ENCODE measurements around the gene MIER2.

The MIER2 gene

DNA sequence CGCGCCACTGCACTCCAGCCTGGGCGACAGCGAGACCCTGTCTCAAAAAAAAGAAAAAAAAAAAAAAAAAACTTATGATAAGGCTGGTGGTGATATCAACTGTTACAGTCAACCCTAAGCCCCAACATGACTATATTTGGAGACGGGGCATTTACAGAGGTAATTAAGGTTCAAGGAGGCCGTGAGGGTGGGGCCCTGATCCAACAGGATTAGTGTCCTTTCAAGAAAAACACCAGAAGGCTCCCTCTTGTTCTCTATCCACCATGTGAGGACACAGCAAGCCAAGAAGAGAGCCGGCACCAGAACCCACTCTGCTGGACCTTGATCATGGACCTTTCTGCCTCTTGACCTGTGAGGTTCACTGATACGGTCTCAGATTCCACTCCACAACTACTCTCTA is 14.1 kb downstream of the MIER2 start:
- DNase-seq (ENCODE audit: low spot score) = no peak

DNA sequence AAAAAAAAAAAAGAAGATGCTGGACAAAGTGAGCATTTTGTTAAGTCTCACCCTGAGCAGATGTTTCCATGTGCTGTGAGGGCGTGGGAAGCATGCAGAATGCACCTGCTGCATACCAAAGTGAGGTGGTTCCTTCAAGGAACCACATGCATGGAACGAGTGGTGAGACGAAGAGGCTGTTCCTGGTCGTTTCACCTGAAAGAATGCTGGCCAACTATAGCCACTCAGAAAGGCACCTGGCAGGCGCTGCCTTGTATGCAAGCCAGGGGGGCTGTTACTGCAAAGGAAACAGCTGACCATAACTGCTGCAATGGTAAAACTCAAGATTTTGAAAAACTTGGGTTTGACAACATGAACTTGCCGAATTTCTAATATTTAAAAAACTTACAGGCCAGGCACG is 14.7 kb downstream of the MIER2 start:
- DNase-seq (ENCODE audit: low spot score) = no peak

DNA sequence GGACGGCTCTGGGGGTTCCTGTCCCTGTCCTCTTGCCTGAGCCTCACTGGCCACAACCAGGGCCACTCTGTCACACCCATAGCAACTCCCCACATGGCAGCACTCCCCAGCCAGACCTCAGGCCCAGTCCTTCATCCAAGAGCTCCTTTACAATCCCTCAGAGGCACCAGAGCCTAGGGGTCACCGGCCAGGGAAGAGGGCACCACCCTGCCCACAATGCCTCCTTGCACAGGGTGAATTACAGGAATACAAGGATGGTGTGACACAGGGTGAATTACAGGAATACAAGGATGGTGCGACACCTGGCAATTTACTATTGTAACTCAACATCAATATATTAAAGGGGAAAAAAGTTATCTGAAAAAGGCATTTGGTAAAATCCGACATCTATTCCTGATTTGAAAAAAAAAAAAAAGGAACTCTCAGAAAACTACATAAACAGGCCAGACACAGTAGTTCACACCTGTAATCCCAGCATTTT is 16.5 kb downstream of the MIER2 start:
- no peak for DNase-seq (ENCODE audit: low spot score)

DNA sequence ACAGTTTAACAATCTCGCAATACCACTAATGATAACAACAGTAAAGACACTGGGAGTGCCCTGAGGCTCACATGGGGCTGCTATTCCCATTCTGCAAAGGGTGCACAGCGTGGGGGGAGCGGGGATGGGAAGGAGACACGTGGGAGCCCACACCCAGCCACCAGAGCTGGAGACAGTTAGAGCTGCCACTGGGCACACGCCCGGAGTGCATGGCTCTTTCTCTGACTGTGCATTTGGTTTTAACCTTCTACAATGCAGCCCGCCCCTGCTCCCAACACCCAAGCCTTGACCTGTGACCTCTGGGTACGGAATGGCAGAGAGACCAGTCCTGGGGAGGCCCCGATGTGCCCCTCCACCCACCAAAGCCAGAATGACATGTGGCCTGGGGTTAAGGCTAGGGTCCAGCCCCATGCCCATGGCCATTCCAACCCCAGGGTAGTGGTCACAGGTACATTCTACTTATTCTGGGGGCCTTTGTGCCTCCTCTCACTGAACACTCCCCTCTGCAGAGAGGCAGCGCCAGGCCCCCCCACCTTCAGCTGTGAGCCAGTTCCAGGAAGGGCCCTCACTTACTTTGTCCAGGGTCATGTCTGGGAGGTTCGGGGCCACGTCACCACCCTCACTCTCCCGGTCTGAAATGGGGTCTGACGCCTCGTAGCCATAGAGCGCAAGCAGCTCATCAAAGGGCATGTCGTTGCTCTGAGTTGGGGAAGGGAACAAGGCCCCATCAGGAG is 17.1 kb downstream of the MIER2 start:
- no peak for DNase-seq (ENCODE audit: low spot score)

DNA sequence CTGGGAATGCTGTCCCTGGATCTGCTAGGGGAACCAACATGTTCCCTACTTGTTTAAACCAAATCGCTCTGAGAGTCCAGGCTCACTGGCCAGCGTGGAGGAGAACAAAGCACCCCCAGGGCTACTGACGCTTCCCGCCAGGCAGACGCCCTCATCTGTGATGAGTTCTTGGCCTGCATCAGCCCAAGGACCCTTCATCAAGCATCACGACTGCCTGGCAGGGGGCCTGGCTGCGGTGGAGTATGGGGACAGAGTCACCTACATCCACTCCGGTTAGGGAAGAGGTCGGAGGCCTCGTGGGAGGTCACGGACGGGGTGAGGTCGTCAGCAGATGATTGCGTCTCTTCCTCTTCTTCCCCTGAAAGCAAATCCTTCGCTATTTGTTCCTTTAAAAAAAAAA is 17.7 kb downstream of the MIER2 start:
- no peak for DNase-seq (ENCODE audit: low spot score)

DNA sequence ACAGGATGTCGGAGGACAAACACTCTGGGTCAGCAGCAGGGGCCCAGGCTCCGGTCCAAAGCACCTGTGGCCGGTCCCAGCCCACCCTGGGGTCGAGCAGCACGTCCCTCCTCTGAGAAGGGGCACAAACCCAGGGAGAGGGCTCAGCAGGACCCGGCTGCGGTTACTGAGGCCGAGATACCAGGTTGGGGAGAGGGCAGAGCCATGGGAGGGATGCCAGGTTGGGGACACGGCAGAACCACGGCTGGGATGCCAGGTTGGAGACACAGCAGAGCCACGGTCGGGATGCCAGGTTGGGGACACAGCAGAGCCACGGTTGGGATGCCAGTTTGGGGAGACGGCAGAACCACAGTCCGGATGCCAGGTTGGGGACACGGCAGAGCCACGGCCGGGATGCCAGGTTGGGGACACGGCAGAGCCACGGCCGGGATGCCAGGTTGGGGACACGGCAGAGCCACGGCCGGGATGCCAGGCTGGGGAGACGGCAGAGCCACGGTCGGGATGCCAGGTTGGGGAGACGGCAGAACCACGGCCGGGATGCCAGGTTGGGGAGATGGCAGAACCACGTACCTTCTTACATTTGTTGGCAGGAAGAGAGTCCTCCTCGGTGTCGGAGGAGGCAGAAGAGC is 18.5 kb downstream of the MIER2 start:
- DNase-seq (ENCODE audit: low spot score) = no peak

DNA sequence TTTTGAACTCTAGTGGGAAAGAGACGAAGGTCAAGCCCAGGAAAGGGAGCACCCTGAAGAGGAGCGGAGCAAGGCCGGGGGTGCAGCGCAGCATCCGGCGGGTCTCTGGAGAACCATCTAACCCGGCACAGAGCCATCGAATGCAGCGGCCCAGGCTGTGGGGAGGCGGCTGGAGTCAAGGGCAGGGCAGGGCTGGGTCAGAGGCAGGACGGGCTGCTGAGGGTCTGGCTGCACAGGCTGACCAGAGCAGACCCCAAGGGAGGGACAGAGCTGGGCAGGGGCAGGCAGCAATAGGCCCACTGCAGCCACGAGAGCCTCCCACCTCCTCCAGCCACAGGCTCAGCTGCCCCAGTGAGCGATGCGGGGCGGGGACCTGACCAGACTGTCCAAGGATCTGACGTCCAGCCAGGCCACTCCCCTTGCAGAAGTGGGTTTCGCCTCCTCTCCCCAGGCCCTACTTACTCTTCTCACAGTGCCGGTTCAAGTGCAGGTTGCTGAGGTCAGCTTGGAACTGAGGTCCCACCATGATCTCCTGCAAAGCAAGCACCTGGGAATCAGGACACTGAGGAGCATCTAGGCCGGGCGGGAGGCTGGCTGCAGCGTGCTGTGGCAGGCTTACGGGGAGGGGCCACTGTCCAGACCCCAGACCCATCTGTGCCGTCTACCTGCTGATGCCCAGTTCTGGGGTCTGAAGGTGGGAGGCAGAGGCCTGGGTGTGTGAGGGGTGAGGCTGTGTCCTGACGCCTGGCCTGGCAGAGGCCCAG is 19.2 kb downstream of the MIER2 start:
- no peak for DNase-seq (ENCODE audit: low spot score)

DNA sequence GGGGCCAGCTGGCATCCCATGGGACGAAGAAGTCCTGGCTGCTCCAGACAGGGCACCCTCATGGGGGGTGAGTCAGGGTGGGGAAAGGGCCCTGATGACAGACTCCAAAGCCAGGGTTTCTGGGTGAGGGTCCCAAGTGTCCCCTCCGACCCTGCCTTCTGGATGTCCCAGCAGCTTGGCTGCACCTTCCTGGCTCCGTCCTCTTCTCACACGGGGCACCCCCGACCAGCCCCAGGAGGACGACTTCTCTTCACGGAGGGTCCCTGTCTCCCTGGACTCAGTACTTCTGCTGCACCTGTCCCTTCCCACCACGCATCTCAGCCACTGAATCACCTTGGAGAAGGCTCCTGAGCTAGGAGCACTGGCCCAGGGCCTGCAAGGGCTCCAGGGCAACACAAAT is 19.9 kb downstream of the MIER2 start:
- no peak for DNase-seq (ENCODE audit: low spot score)

DNA sequence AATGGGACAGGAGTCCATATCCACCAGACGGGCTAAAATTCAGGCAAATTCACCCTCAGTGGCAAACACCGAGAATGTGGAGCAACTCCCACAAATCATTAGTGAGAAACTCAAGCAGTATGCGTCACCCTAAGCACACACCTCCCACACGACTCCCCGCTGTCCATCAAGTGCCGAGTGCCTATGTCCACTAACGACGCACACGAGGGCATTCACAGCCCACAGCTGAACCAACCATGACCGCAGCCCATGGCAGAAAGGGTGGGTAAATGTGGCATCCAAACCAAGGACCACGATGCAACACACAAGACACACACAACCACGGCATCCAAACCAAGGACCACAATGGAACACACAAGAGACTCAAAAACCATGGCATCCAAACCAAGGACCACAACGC is 22.0 kb downstream of the MIER2 start:
- no peak for DNase-seq (ENCODE audit: low spot score)

DNA sequence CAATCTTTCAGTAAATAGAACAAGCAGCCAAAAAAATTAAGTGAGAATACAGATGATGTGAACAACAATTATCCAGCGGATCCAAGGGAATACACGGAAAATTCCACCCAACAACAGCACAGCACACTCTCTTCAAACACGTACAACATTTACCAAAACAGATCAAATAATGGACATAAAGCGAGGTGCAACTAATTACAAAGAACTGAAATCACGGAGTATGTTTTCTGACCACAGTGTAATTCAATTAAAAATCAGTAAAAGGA is 26.2 kb downstream of the MIER2 start:
- no peak for DNase-seq (ENCODE audit: low spot score)

DNA sequence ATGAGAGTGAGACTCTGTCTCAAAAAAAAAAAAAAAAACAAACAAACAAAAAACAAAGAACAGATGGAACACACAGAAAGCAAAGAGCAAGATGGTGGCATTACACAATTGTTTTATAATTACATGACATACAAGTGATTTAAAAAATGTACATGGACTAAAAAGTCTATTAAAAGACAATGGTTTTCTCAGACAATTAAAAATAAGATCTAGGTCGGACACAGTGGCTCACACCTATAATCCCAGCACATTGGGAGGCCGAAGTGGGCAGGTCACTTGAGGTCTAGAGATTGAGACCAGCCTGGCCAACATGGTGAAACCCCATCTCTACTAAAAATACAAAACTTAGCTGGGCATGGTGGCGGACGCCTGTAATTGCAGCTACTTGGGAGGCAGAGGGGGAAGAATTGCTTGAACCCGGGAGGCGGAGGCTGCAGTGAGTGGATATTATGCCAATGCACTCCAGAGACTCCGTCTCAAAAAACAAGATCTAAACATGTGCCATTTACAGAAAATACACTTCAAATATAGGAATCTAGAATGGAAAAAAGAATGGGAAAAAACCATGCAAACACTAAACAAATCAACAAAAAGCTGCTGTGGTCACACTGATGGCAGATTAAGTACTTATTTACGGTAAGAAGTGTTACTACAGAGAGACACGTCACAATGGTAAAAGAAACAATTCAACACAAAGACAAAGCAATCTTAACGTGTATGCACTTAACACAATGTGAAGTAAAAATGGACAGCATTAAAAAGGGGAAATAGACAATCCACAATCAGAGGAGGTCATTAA is 26.7 kb downstream of the MIER2 start:
- DNase-seq (ENCODE audit: low spot score) = no peak

DNA sequence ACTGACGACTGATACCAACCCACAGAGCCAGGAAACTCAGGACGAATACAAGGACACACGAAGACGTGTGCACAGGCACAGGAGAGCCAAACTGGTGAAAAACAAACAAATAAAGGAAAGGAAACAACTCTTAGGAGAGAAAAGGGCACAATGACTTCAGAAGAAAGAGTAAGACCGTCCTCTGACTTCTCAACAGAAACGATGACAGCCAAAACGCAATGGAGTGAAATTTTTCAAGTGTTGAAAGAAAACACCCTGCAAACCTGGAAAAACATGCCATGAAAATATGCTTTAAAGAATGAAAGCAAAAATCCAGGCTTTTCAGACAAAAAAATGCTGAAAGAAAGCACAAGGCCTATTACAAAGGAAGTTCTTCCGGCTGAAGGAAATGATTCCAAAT is 28.8 kb downstream of the MIER2 start:
- DNase-seq (ENCODE audit: low spot score) = no peak

DNA sequence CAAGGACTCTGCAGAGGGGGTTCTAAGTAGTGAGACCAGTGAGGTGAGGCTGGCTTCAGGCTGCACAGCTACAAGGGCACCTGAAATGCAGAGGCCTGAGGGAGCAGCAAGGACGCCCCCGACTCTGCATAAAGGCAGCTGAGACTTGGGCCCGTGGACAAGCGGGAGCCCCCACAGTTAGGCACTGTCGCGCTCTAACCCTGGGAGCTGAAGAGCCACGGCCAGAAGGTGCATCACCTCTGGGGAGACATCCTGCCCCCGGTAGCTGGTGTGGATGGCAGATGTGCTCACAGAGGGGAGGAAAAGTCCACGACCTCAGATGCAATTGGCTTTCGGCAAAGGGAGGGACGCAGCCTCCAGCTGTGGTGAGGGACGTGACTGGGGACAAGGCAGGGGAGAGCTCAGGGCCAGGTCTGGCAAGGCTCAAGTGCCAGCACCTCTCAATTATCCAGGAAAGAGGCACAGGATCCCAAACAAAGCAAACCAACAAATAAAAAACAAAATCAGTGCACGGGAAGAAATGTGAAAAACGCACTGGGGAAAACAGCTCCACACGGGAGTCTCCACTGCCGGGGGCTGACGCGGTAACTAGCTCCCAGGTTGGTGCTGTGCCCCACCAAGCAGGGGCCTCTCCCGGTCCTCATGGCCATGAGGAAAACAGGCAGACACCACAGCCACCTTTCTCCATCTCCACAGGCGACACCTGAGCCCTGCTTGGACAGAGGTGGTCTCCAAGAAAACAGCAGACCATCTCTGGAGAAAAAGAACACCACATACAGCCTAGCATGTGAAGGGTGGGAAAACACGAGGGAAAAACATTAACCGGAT is 30.4 kb downstream of the MIER2 start:
- DNase-seq (ENCODE audit: low spot score) = no peak

DNA sequence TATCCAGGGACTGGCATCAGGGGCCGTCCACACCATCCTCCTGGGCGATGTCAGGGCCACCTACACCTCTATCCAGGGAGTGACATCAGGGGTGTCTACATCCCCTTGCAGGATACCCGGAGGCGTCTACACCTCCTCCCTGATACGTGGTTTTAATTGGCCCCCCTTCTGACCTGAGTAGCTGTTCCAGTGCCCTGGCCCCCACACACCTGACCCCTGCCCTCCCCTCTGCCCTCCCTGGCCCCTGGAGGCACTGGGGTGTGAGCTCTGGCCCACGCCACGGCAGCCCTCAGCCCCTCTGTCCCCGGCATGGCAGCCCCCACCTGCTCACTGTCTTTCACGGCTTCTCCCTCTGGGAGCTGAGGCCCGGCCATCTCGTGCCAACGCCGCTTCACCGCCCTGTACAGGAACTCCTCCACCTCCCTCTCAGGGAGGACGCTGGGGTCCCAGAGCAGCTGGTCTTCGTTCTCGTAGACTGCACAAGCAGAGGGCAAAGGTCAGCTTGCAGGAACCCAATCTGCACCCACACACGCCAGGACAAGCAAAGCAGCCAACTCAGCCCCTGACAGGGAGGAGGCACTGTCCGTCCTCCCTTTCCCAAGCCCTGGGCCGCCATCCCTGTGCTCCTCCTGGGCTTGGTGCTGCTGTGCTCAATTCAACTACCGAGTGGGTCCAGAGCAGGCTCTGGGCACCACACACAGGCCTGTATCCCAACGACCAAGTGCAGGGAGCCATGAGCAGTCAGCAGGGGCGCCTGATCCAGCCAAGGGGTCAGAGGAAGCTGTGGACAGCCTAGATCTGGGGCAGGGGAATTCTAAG is 31.2 kb downstream of the MIER2 start:
- DNase-seq (ENCODE audit: low spot score) = no peak

DNA sequence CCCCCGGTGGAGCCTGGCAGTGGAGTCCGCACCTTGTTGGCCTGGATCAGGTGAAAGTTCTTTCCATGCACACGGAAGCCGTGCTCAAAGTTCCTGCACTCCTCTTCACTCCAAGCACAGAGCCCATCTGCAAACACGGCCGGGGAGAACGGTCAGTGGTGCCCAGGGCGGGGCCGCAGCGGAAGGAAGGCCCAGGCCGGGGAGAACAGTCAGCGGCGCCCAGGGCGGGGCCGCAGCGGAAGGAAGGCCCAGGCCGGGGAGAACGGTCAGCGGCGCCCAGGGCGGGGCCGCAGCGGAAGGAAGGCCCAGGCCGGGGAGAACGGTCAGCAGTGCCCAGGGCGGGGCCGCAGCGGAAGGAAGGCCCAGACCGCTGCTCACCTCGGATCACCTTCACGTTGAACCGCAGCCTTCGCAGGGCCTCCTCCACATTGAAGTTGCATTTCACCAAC is 32.8 kb downstream of the MIER2 start:
- DNase-seq (ENCODE audit: low spot score) = no peak

DNA sequence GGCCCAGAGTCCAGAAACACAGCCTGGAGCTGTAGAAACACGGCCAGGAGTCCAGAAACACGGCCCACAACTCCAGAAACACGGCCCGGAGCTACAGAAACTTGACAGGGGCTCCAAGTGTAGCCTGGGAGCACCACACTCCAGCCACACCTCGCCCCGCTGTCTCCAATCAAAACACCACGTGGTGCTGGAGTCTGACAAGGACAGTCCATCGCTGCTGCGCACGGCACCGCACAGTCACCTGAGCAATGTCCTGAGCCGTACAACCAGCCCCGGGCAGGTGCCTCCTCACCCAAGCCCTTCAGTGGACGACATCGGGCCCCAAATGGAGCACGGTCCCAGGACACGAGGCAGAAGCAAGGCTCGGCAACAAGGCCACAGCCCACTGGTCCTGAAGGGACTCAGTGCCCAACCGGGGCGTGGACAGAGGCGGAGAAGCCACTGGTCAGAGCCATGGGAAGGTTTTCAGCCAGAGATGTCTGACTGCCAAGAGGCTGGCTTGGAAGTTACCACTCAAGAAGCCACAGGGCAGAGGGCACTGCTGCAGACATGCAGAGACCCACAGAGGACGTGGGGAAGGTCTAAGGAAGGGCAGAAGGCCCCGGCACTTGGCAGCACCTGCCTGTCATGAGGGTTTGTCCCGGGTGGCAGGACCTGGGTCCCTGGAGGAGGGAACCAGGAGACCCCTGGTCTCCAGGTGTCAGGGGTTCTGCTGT is 33.7 kb downstream of the MIER2 start:
- no peak for DNase-seq (ENCODE audit: low spot score)

DNA sequence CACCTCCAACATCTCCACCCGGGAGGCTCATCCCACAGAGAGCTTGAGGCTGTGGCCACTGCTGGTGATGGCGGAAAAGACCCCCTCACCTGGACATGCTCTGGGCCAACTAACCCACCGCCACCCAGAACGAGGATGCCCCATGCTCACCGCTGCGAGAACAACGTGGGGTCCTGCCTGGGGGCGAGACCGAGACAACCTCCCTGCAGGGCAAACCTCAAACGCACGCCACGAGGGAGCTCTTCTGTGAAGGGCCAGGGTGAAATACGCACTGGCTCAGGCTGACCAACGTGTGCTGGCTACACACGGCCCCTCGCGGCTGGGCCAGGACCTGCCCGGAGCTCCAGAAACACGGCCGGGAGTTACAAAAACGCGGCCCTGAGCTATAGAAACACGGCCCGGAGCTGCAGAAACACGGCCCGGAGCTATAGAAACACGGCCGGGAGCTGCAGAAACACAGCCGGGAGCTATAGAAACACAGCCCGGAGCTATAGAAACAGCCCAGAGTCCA is 34.4 kb downstream of the MIER2 start:
- no peak for DNase-seq (ENCODE audit: low spot score)

DNA sequence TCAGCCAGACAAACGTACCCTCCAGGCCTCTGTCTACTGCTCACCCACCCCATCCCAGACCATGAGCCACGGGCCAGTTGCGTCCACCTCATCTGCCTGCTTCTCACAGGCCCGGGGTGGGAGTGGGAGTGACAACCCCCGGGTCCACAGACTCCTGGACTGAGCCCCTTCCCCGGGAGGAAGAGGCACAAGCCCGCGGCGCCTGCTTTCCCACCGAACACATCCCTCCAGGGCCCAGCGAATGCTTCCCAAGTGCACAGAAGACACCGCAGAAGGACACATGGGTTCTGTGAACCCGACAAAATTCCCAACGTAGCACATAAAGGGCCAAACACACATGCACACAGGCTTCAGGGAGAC is 35.4 kb downstream of the MIER2 start:
- DNase-seq (ENCODE audit: low spot score) = no peak

DNA sequence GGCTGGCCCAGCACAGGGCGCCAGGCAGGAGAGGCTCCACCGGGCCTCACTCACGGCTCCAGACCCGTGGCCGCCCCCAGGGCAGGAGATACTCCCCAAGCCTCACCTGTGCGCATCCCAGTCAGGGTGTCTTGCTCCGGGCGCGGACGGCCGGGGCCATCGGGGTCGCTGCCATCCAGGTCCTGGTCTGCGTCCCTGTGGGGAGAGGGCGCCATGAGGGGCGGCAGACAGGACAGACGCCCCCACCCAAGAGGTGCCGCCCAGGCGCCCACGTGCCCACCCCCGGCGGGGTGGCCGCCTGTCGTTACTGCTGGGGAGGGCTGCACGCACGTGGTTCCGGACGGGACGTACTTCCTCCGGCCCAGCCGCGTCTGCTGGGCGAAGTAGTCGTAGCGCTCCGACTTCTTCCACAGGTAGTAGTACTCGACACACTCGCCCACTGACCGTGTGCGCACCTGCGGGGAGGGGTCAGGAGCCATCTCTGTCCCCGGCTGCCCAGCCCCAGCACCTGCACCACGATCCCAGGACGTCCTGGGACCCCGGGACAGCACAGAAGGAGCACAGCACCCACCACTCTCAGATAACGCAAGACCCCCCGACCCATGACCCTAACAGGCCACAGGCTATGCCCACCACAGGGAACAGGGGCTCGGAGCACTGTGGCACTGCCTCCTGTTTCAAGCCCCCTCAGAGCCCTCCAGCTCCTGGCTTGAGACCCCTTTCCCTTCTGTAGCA is 36.0 kb downstream of the MIER2 start:
- no peak for DNase-seq (ENCODE audit: low spot score)
